CD14-positive monocyte (primary cell): ENCODE results near the gene FGGY. TPM values are rescaled to one million over a fixed set of nuclear protein-coding genes. Genes with fewer than 3 reads are reported as not detected.

Source experiments
- DNase-seq, 3 donors: peaks; one replicate each; pipeline ENCODE4 v3.0.0-alpha.2; 2011 to 2022
- H2AFZ ChIP-seq: 2 replicates; pipeline ENCODE4 v1.6.0; 2012; ENCODE audit warnings: mild to moderate bottlenecking, low read depth, low read length, inconsistent platforms; ENCODE audit not compliant: insufficient read depth, poor library complexity, severe bottlenecking
- H3K27ac ChIP-seq, 2 donors: 1 replicate in 1 of 2; 2 replicates in 1 of 2; pipeline ENCODE4 v1.5.1; 2012 to 2013; ENCODE audit warnings: low read length in 2 of 2, control low read depth in 1 of 2, inconsistent platforms in 1 of 2, low read depth in 1 of 2, mild to moderate bottlenecking in 1 of 2
- H3K27me3 ChIP-seq, 2 donors: one replicate each; pipeline versions ENCODE4 v1.6.0 to v1.6.1; 2011 to 2013; ENCODE audit warnings: low read length in 2 of 2; ENCODE audit not compliant: control insufficient read depth in 2 of 2, insufficient read depth in 2 of 2
- H3K36me3 ChIP-seq, 2 donors: replicated peaks in 1 of 2; 1 replicate in 1 of 2; 2 replicates in 1 of 2; pipeline versions ENCODE4 v1.5.1 to v1.6.1; 2012 to 2013; ENCODE audit warnings: low read length in 2 of 2, control low read depth in 1 of 2, inconsistent platforms in 1 of 2, mild to moderate bottlenecking in 1 of 2; ENCODE audit not compliant: insufficient read depth in 2 of 2, control insufficient read depth in 1 of 2
- H3K4me1 ChIP-seq, 2 donors: 1 replicate in 1 of 2; 2 replicates in 1 of 2; pipeline versions ENCODE4 v1.5.1 to v1.6.1; 2012 to 2013; ENCODE audit warnings: low read length in 2 of 2, control low read depth in 1 of 2, inconsistent platforms in 1 of 2, mild to moderate bottlenecking in 1 of 2, moderate library complexity in 1 of 2; ENCODE audit not compliant: insufficient read depth in 2 of 2, control insufficient read depth in 1 of 2
- H3K4me2 ChIP-seq: replicated peaks from 2 replicates; pipeline ENCODE3; 2012; ENCODE audit warnings: low read length, moderate library complexity, mild to moderate bottlenecking; ENCODE audit not compliant: poor library complexity, severe bottlenecking; ENCODE audit errors: extremely low read depth
- H3K4me3 ChIP-seq, 3 experiments: fragments of 200-600 bp in 1 of 3; sonication (generic) in 1 of 3; replicated peaks in 1 of 3; 1 replicate in 2 of 3; 2 replicates in 1 of 3; pipeline ENCODE4 v1.5.1; 2011 to 2013; ENCODE audit warnings: low read length in 3 of 3, mild to moderate bottlenecking in 3 of 3, control low read depth in 2 of 3, low read depth in 2 of 3, inconsistent platforms in 1 of 3, moderate library complexity in 1 of 3
- H3K79me2 ChIP-seq: 2 replicates; pipeline ENCODE4 v1.6.0; 2012; ENCODE audit warnings: mild to moderate bottlenecking, control low read depth, inconsistent platforms, low read length, moderate library complexity; ENCODE audit not compliant: insufficient read depth
- H3K9ac ChIP-seq: 2 replicates; pipeline ENCODE4 v1.6.0; 2017; ENCODE audit warnings: low read length, mild to moderate bottlenecking; ENCODE audit not compliant: insufficient read depth, poor library complexity, severe bottlenecking
- H3K9me3 ChIP-seq, 2 donors: replicated peaks in 1 of 2; 1 replicate in 1 of 2; 2 replicates in 1 of 2; pipeline versions ENCODE4 v1.5.1 to v1.6.1; 2012 to 2013; ENCODE audit warnings: low read length in 2 of 2, control low read depth in 1 of 2; ENCODE audit not compliant: control insufficient read depth in 1 of 2, insufficient read depth in 1 of 2
- H4K20me1 ChIP-seq: 2 replicates; pipeline ENCODE4 v1.6.0; 2012; ENCODE audit warnings: mild to moderate bottlenecking, low read length, control low read depth, moderate library complexity; ENCODE audit not compliant: insufficient read depth
- H3K27ac Mint-ChIP-seq, 7 donors: one replicate each; pipeline ENCODE4 v1.8.0; 2020; ENCODE audit warnings: mild to moderate bottlenecking in 7 of 7, mixed read lengths in 7 of 7, moderate library complexity in 6 of 7, inconsistent platforms in 2 of 7
- H3K27me3 Mint-ChIP-seq, 3 donors: one replicate each; pipeline ENCODE4 v1.8.0; 2021 to 2022; ENCODE audit warnings: low read depth in 3 of 3, mild to moderate bottlenecking in 3 of 3, mixed read lengths in 3 of 3, moderate library complexity in 3 of 3, inconsistent platforms in 1 of 3
- H3K36me3 Mint-ChIP-seq, 2 donors: one replicate each; pipeline ENCODE4 v1.8.0; 2020; ENCODE audit warnings: mixed read lengths in 2 of 2, inconsistent platforms in 1 of 2, mild to moderate bottlenecking in 1 of 2
- H3K4me1 Mint-ChIP-seq: one replicate; pipeline ENCODE4 v1.8.0; 2020; ENCODE audit warnings: mild to moderate bottlenecking, mixed read lengths
- H3K4me3 Mint-ChIP-seq, 2 donors: one replicate each; pipeline ENCODE4 v1.8.0; 2020; ENCODE audit warnings: mild to moderate bottlenecking in 2 of 2, mixed read lengths in 2 of 2, moderate library complexity in 1 of 2
- H3K9me3 Mint-ChIP-seq, 7 donors: one replicate each; pipeline ENCODE4 v1.8.0; 2020 to 2022; ENCODE audit warnings: mixed read lengths in 7 of 7, mild to moderate bottlenecking in 6 of 7, moderate library complexity in 6 of 7, inconsistent platforms in 2 of 7
- WGBS: methylation state at CpG from one replicate; pipeline ENCODE4 v1.1.5; 2013; ENCODE audit warnings: missing lambda C conversion rate; ENCODE audit not compliant: insufficient coverage; 5-methylcytosine and 5-hydroxymethylcytosine counted together
- intact Hi-C, 2 donors: fragments of 100-400 bp; cut with micrococcal nuclease; formaldehyde crosslinking; loops; one replicate each; pipeline versions ENCODE4 v1.15.0 to v1.15.1; 2023
- polyA plus RNA-seq, 3 donors: library from polyadenylated mRNA; depleted of rRNA in 1 of 3; unstranded in 2 of 3; stranded (reverse) in 1 of 3; fragments of 300-500 nt in 2 of 3; fragments of >200 nt in 1 of 3; fragmentation: Illumina TruSeq in 2 of 3; gene quantifications; 1 replicate in 2 of 3; 2 replicates in 1 of 3; pipeline ENCODE4 v1.2.3, GENCODE V29; 2012 to 2021
- TF ChIP-seq, protein P1 (sequence below): fragments of 200-600 bp; IDR thresholded peaks from one replicate; pipeline ENCODE4 v1.8.0; 2022; ENCODE audit warnings: antibody characterized with exemption, mild to moderate bottlenecking

Gene FGGY
- polyA plus RNA-seq, 3 donors, result 2.3 to 4.3 (median 2.9) TPM

DNA sequence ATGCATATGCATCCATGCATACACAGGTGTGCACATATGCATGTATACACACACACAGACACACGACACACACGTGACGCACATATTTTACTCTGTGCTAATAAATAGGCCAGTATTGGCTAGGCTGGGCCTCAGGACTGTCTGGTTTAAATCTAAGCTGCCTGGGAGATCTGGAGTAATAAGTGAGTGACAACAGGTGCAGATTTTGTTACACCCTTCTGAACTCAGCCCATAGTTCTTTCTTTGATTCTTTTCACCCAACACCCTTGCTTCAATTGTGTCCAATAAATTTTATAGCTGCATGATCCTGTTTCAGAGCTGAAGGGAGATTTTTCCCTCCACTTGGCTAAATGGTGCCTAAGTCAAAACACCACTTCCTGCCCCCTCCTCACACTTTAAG, 132.8 kb downstream of the FGGY start:
- no peak overlapping the region for H3K4me3 Mint-ChIP-seq

GRCh38 chr1:59431566-59432294, 134.8 kb downstream of the FGGY start:
- no peak for DNase-seq
- intact Hi-C loops, result no loop called here
- H3K36me3 ChIP-seq, result no peaks in the 10 kb centered on the region
- WGBS, result no CpG with 5 or more reads among the region's 3 CpGs
- no peaks in the 10 kb centered on the region for H3K9me3 ChIP-seq
- TF ChIP-seq, protein P1, sequence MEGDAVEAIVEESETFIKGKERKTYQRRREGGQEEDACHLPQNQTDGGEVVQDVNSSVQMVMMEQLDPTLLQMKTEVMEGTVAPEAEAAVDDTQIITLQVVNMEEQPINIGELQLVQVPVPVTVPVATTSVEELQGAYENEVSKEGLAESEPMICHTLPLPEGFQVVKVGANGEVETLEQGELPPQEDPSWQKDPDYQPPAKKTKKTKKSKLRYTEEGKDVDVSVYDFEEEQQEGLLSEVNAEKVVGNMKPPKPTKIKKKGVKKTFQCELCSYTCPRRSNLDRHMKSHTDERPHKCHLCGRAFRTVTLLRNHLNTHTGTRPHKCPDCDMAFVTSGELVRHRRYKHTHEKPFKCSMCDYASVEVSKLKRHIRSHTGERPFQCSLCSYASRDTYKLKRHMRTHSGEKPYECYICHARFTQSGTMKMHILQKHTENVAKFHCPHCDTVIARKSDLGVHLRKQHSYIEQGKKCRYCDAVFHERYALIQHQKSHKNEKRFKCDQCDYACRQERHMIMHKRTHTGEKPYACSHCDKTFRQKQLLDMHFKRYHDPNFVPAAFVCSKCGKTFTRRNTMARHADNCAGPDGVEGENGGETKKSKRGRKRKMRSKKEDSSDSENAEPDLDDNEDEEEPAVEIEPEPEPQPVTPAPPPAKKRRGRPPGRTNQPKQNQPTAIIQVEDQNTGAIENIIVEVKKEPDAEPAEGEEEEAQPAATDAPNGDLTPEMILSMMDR, result no peak
- no peak overlapping the region for H3K4me3 ChIP-seq
- no peaks in the 10 kb centered on the region for H3K4me1 Mint-ChIP-seq
- H2AFZ ChIP-seq, result no peak overlapping the region
- no peak overlapping the region for H3K4me2 ChIP-seq
- H3K27me3 ChIP-seq, result no peaks in the 10 kb centered on the region
- H3K9ac ChIP-seq, result no peak overlapping the region
- no peak overlapping the region for H3K27ac Mint-ChIP-seq
- no peak overlapping the region for H3K27ac ChIP-seq
- H3K79me2 ChIP-seq, result no peaks in the 10 kb centered on the region
- no peaks in the 10 kb centered on the region for H4K20me1 ChIP-seq
- H3K4me3 Mint-ChIP-seq, result no peak overlapping the region
- no peaks in the 10 kb centered on the region for H3K27me3 Mint-ChIP-seq
- H3K9me3 Mint-ChIP-seq, result no peaks in the 10 kb centered on the region
- H3K36me3 Mint-ChIP-seq, result no peaks in the 10 kb centered on the region
- no peaks in the 10 kb centered on the region for H3K4me1 ChIP-seq

More for the DNA sequence above, 132.8 kb downstream of the FGGY start:
- no peaks in the 10 kb centered on the region for H3K4me1 ChIP-seq
- H3K36me3 ChIP-seq, result no peaks in the 10 kb centered on the region
- H3K27ac ChIP-seq, result no peak overlapping the region
- intact Hi-C loops, result no loop called here
- no peaks in the 10 kb centered on the region for H3K9me3 Mint-ChIP-seq
- no peaks in the 10 kb centered on the region for H3K27me3 ChIP-seq
- H3K27me3 Mint-ChIP-seq, result no peaks in the 10 kb centered on the region
- H3K4me1 Mint-ChIP-seq, result no peaks in the 10 kb centered on the region
- no peak overlapping the region for H3K9ac ChIP-seq
- no peaks in the 10 kb centered on the region for H4K20me1 ChIP-seq
- WGBS, result no CpG with 5 or more reads among the region's 3 CpGs
- H3K79me2 ChIP-seq, result no peaks in the 10 kb centered on the region
- H2AFZ ChIP-seq, result no peak overlapping the region
- no peaks in the 10 kb centered on the region for H3K36me3 Mint-ChIP-seq
- H3K9me3 ChIP-seq, result no peaks in the 10 kb centered on the region
- no peak overlapping the region for H3K4me3 ChIP-seq
- DNase-seq, result no peak
- no peak overlapping the region for H3K27ac Mint-ChIP-seq
- TF ChIP-seq, protein P1, result no peak
- H3K4me2 ChIP-seq, result no peak overlapping the region
